Mammary epithelial cell (primary cell): ENCODE data around the gene BRPF1.

Experiments
- CTCF ChIP-seq, 2 donors: IDR thresholded peaks in 1 of 2; conservative IDR thresholded peaks in 1 of 2; 2 replicates each; pipeline ENCODE4 v1.5.1; 2011 to 2012; ENCODE audit warnings: inconsistent platforms in 2 of 2, low read length in 2 of 2, mild to moderate bottlenecking in 2 of 2, control low read depth in 1 of 2, low read depth in 1 of 2; ENCODE audit not compliant: insufficient read depth in 1 of 2; ENCODE audit errors: extremely low read depth in 1 of 2
- EZH2 ChIP-seq: IDR thresholded peaks from 2 replicates; pipeline ENCODE4 v1.6.1; 2012; ENCODE audit warnings: low read length, inconsistent platforms, borderline replicate concordance

GRCh38 chr3:9769426-9770275 lies 38.1 kb downstream of the BRPF1 start, which contains the start of gene CAMK1:
- no peak for TF ChIP-seq CTCF (conservative IDR thresholded peaks at IDR 0.05 in 1 of 2, IDR thresholded peaks at IDR 0.05 in 1 of 2; ENCODE audit: extremely low read depth in 1 of 2, insufficient read depth in 1 of 2, low read depth in 1 of 2, low read length in 2 of 2)
- TF ChIP-seq EZH2, result no peak
